H1 (cell line): Measurements from ENCODE around the gene RECK.

Source experiments
- BACH1 ChIP-seq: IDR thresholded peaks from 2 replicates; pipeline ENCODE4 v1.6.1; 2012; ENCODE audit warnings: low read length, improper control_type of control experiment
- BRCA1 ChIP-seq: IDR thresholded peaks from 2 replicates; pipeline ENCODE4 v1.6.1; 2012; ENCODE audit warnings: low read depth, low read length, improper control_type of control experiment
- EP300 ChIP-seq, 2 experiments: IDR thresholded peaks; 1 replicate in 1 of 2; 2 replicates in 1 of 2; pipeline ENCODE4 v1.6.1; 2011 to 2012; ENCODE audit warnings: low read depth in 2 of 2, low read length in 2 of 2, mild to moderate bottlenecking in 2 of 2, borderline replicate concordance in 1 of 2, inconsistent platforms in 1 of 2, moderate library complexity in 1 of 2
- GABPA ChIP-seq: IDR thresholded peaks from 2 replicates; pipeline ENCODE4 v1.6.1; 2011; ENCODE audit warnings: mild to moderate bottlenecking, low read length, moderate library complexity, borderline replicate concordance; ENCODE audit not compliant: insufficient read depth
- KDM1A ChIP-seq: fragments of 200-600, 300-600 bp; sonication (generic); IDR thresholded peaks from 2 replicates; pipeline ENCODE4 v1.7.1; 2016; ENCODE audit warnings: mild to moderate bottlenecking, low read length, borderline replicate concordance
- POLR2A ChIP-seq, 2 experiments: IDR thresholded peaks; 1 replicate in 1 of 2; 2 replicates in 1 of 2; pipeline ENCODE4 v1.6.1; 2011; ENCODE audit warnings: low read depth in 2 of 2, low read length in 2 of 2, mild to moderate bottlenecking in 2 of 2; ENCODE audit errors: control extremely low read depth in 1 of 2
- POLR2AphosphoS5 ChIP-seq: IDR thresholded peaks from 2 replicates; pipeline ENCODE4 v1.6.1; 2011; ENCODE audit warnings: low read depth, low read length
- RAD21 ChIP-seq, 2 experiments: IDR thresholded peaks in 1 of 2; conservative IDR thresholded peaks in 1 of 2; 2 replicates each; pipeline ENCODE4 v1.6.1; 2011; ENCODE audit warnings: low read depth in 2 of 2, low read length in 2 of 2, improper control_type of control experiment in 1 of 2, inconsistent platforms in 1 of 2, mild to moderate bottlenecking in 1 of 2, moderate library complexity in 1 of 2
- SP2 ChIP-seq: IDR thresholded peaks from 2 replicates; pipeline ENCODE4 v1.6.1; 2012; ENCODE audit warnings: mild to moderate bottlenecking, low read length, inconsistent platforms
- TF ChIP-seq, protein P1 (sequence below), 3 experiments: IDR thresholded peaks; 1 replicate in 2 of 3; 2 replicates in 1 of 3; pipeline versions ENCODE4 v1.5.1 to v1.6.1; 2011; ENCODE audit warnings: low read length in 3 of 3, mild to moderate bottlenecking in 3 of 3, inconsistent platforms in 2 of 3, low read depth in 1 of 3, moderate library complexity in 1 of 3; ENCODE audit not compliant: insufficient read depth in 1 of 3; ENCODE audit errors: control extremely low read depth in 1 of 3

DNA sequence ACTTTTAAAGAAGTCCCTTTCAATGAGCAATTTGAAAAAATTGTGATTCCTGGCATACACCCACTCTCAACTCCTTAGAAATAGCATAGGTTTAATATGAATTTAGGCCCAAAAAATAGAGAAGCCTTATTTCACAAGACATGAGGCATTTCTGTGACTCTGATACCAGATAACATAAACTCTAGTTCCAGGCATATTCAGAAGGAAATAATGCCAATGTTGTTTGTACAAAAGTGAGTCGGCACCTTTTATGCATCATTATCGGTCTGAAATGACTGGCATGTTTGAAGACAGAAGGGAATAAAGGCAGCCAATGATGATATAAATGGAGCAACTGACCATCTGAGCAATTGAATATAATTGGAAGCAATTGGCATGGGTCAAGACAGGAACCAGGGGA, 19.4 kb upstream of the RECK start:
- TF ChIP-seq KDM1A (no peak), BACH1 (no peak), POLR2A (IDR thresholded peaks at IDR 0.05; ENCODE audit: control extremely low read depth in 1 of 2, low read depth in 2 of 2, low read length in 2 of 2) (no peak), GABPA (no peak), POLR2AphosphoS5 (no peak), EP300 (IDR thresholded peaks at IDR 0.05; ENCODE audit: borderline replicate concordance in 1 of 2, low read depth in 2 of 2, low read length in 2 of 2) (no peak), RAD21 (IDR thresholded peaks at IDR 0.05 in 1 of 2, conservative IDR thresholded peaks at IDR 0.05 in 1 of 2; ENCODE audit: low read depth in 2 of 2, low read length in 2 of 2) (no peak), BRCA1 (no peak), SP2 (no peak)
- TF ChIP-seq, protein P1, sequence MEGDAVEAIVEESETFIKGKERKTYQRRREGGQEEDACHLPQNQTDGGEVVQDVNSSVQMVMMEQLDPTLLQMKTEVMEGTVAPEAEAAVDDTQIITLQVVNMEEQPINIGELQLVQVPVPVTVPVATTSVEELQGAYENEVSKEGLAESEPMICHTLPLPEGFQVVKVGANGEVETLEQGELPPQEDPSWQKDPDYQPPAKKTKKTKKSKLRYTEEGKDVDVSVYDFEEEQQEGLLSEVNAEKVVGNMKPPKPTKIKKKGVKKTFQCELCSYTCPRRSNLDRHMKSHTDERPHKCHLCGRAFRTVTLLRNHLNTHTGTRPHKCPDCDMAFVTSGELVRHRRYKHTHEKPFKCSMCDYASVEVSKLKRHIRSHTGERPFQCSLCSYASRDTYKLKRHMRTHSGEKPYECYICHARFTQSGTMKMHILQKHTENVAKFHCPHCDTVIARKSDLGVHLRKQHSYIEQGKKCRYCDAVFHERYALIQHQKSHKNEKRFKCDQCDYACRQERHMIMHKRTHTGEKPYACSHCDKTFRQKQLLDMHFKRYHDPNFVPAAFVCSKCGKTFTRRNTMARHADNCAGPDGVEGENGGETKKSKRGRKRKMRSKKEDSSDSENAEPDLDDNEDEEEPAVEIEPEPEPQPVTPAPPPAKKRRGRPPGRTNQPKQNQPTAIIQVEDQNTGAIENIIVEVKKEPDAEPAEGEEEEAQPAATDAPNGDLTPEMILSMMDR (IDR thresholded peaks at IDR 0.05; ENCODE audit: control extremely low read depth in 1 of 3, insufficient read depth in 1 of 3, low read depth in 1 of 3, low read length in 3 of 3): no peak
